Mammary microvascular endothelial cell (primary cell): ENCODE data around the gene CELA3A. TPM values are rescaled to one million over a fixed set of nuclear protein-coding genes. Genes with fewer than 3 reads are reported as not detected.

ENCODE experiments used
- total RNA-seq: library from RNA; depleted of rRNA; stranded (reverse); fragments of >200 nt; gene quantifications from 2 replicates; pipeline ENCODE4 v1.2.3, GENCODE V29; 2015

Gene CELA3A, protein sequence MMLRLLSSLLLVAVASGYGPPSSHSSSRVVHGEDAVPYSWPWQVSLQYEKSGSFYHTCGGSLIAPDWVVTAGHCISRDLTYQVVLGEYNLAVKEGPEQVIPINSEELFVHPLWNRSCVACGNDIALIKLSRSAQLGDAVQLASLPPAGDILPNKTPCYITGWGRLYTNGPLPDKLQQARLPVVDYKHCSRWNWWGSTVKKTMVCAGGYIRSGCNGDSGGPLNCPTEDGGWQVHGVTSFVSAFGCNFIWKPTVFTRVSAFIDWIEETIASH
- total RNA-seq, result not detected in 2 replicates

DNA sequence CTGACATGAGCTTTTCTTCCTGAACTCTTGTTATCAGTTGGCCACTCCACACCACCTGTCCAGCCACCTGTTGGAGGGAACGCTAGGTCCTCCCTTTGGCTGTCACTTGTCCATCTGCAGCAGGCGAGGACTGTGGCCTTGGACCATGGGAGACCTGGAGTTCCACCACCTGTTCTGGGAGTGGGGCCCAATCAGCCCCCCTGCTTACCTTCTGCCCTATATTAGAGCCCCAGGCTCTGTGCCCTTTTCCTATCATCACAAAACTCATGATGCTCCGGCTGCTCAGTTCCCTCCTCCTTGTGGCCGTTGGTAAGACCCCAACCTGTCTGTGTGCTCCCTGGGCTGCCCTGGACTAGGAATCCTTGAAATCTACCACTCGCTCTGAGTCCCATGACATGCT is at the start of gene CELA3A:
TSS of gene CELA3A (plus strand) at position 249 of the 400 bp plus-strand sequence. CDS start at position 267, 18 bp downstream.

DNA sequence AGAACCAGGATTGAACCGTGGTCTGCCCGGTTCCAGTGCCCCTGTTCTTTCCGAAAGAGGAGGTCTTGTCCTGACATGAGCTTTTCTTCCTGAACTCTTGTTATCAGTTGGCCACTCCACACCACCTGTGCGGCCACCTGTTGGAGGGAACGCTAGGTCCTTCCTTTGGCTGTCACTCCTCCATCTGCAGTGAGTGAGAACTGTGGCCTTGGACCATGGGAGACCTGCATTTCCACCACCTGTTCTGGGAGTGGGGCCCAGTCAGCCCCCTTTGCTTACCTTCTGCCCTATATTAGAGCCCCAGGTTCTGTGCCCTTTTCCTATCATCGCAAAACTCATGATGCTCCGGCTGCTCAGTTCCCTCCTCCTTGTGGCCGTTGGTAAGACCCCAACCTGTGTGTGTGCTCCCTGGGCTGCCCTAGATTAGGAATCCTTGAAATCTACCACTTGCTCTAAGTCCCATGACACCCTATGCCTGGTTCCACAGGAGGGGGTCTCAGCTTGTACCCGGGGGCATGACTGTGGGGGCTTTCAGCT is 24.7 kb upstream of the CELA3A start, which contains the start of gene CELA3B:
TSS of gene CELA3B (plus strand) at position 320 of the 537 bp plus-strand sequence. CDS start at position 338, 18 bp downstream.

DNA sequence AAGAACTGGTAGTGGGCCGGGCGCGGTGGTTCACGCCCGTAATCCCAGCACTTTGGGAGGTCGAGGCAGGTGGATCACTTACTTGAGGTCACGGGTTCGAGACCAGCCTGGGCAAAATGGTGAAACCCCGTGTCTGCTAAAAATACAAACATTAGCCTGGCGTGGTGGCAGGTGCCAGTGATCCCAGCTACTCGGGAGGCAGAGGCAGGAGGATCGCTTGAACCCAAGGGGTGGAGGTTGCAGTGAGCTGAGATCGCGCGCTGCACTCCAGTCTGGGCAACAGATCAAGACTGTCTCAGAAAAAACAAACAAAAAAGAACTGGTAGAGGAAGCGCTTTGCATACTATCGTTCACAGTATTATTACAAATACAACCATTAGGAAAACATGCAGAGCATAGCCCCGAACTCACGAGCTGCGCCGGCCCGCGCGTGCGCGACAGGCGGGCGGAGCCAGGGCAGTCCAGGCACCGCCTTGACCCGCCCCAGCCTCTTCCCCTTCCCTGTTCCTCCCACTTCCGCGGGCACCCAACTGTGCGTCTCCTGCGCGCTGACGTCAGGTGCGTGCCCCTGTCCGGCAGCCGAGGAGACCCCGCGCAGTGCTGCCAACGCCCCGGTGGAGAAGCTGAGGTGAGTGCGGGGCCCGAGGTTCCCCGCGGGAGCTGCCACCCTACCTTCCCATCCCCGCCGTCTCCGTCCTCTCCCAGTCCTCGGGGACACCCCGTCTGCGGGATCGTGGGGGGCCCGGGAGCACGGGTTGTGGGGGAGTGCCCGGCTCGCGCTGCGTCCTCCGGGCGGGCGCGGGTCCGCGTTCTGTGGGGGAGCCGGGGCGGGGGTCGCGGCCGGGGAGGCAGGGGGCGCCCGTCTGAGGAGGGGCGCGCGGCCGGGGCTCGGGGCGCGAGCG is 50.9 kb downstream of the CELA3A start, which contains the start of gene CDC42:
TSS of gene CDC42 (plus strand) at position 595 of the 902 bp plus-strand sequence. CDS start 25,770 bp downstream, outside the sequence.

Other genes starting within 250 kb of the CELA3A start
- 27.2 and 42.3 TPM in 2 replicates for gene USP48, start 218.5 kb upstream of the CELA3A start, total RNA-seq
- gene LDLRAD2, start 189.4 kb upstream of the CELA3A start, total RNA-seq, result not detected in 2 replicates
- 773 and 873 TPM in 2 replicates for gene HSPG2, start 64.3 kb upstream of the CELA3A start, total RNA-seq
- not detected in 2 replicates for gene CELA3B, start 24.6 kb upstream of the CELA3A start, total RNA-seq
- gene CDC42, start 51.1 kb downstream of the CELA3A start, total RNA-seq, result 460 and 507 TPM in 2 replicates
- not detected in 2 replicates for gene WNT4, start 141.4 kb downstream of the CELA3A start, total RNA-seq